Esophagus muscularis mucosa (tissue), 4 donors: Measurements from ENCODE around the gene HOXB8.

Experiments used
- CTCF ChIP-seq, 3 experiments: fragments of 200-600 bp in 2 of 3; fragments of 450-650 bp in 1 of 3; sonication (generic) in 2 of 3; IDR thresholded peaks; one replicate each; pipeline ENCODE4 v1.5.1; 2017 to 2019; ENCODE audit warnings: antibody characterized with exemption in 3 of 3, mild to moderate bottlenecking in 2 of 3, moderate library complexity in 1 of 3
- EP300 ChIP-seq: sonication (generic); formaldehyde crosslinking; IDR thresholded peaks from one replicate; pipeline ENCODE4 v1.6.1; 2017; ENCODE audit warnings: antibody characterized with exemption
- POLR2A ChIP-seq: fragments of 450-650 bp; IDR thresholded peaks from one replicate; pipeline ENCODE4 v1.6.1; 2017; ENCODE audit warnings: antibody characterized with exemption, moderate library complexity, mild to moderate bottlenecking, low read depth
- POLR2AphosphoS5 ChIP-seq, 2 donors: sonication (generic); formaldehyde crosslinking; IDR thresholded peaks; one replicate each; pipeline ENCODE4 v1.6.1; 2017; ENCODE audit warnings: antibody characterized with exemption in 2 of 2

GRCh38 chr17:48562934-48563333, 52.2 kb downstream of the HOXB8 start:
- no peak for TF ChIP-seq CTCF (IDR thresholded peaks at IDR 0.05)
- TF ChIP-seq POLR2A = no peak
- TF ChIP-seq EP300 = no peak
- TF ChIP-seq POLR2AphosphoS5 (IDR thresholded peaks at IDR 0.05) = no peak
